Spleen (tissue), 11 donors: ENCODE measurements around the gene TNPO2. TPM values are rescaled to one million over a fixed set of nuclear protein-coding genes. Genes with fewer than 3 reads are reported as not detected.

Source experiments
- DNase-seq: peaks from one replicate; pipeline ENCODE4 v3.0.0-alpha.2; 2020
- H3K27ac ChIP-seq, 8 donors: fragments of 200-600 bp; sonication (generic) in 7 of 8; 1 replicate in 4 of 8; 2 replicates in 4 of 8; pipeline versions ENCODE4 v1.5.0 to v1.8.0; 2016 to 2021; ENCODE audit warnings: inconsistent platforms in 4 of 8, mild to moderate bottlenecking in 4 of 8, moderate library complexity in 1 of 8
- H3K27me3 ChIP-seq, 7 donors: fragments of 200-600 bp; sonication (generic) in 6 of 7; replicated peaks in 1 of 7; 1 replicate in 4 of 7; 2 replicates in 3 of 7; pipeline versions ENCODE4 v1.5.0 to v1.8.0; 2016 to 2021; ENCODE audit warnings: inconsistent platforms in 3 of 7, mild to moderate bottlenecking in 1 of 7
- H3K36me3 ChIP-seq, 6 donors: fragments of 200-600 bp; sonication (generic) in 5 of 6; 1 replicate in 4 of 6; 2 replicates in 2 of 6; pipeline versions ENCODE4 v1.5.0 to v1.8.0; 2016 to 2021; ENCODE audit warnings: inconsistent platforms in 2 of 6
- H3K4me1 ChIP-seq, 6 donors: fragments of 200-600 bp; sonication (generic) in 5 of 6; 1 replicate in 3 of 6; 2 replicates in 3 of 6; pipeline versions ENCODE4 v1.5.0 to v1.8.0; 2016 to 2021; ENCODE audit warnings: inconsistent platforms in 3 of 6
- H3K4me3 ChIP-seq, 8 donors: fragments of 200-600 bp; sonication (generic) in 7 of 8; 1 replicate in 4 of 8; 2 replicates in 4 of 8; pipeline versions ENCODE4 v1.5.0 to v1.8.0; 2016 to 2021; ENCODE audit warnings: inconsistent platforms in 4 of 8, mild to moderate bottlenecking in 4 of 8, moderate library complexity in 2 of 8
- H3K9me3 ChIP-seq, 8 donors: fragments of 200-600 bp; sonication (generic) in 7 of 8; 1 replicate in 4 of 8; 2 replicates in 4 of 8; pipeline versions ENCODE4 v1.5.0 to v1.8.0; 2016 to 2021; ENCODE audit warnings: inconsistent platforms in 4 of 8
- POLR2A ChIP-seq, 3 donors: fragments of 450-650 bp; IDR thresholded peaks; one replicate each; pipeline ENCODE4 v1.5.1; 2017; ENCODE audit warnings: antibody characterized with exemption in 3 of 3, mild to moderate bottlenecking in 1 of 3
- POLR2AphosphoS5 ChIP-seq, 3 donors: sonication (generic); formaldehyde crosslinking; IDR thresholded peaks; one replicate each; pipeline ENCODE4 v1.5.1; 2017; ENCODE audit warnings: antibody characterized with exemption in 3 of 3
- WGBS, 5 donors: extraction: QIAGEN DNeasy Blood & Tissue Kit in 3 of 5; methylation state at CpG; one replicate each; pipeline versions ENCODE4 v1.1.5 to v1.1.7; 2013 to 2018; 5-methylcytosine and 5-hydroxymethylcytosine counted together
- intact Hi-C: fragments of 100-400 bp; cut with DNase I; formaldehyde crosslinking; loops from one replicate; pipeline ENCODE4 v1.15.0; 2023; ENCODE audit warnings: low total_unique reads
- polyA plus RNA-seq, 3 donors: library from polyadenylated mRNA; stranded (reverse); fragments of 200-250 nt; gene quantifications; one replicate each; pipeline ENCODE4 v1.2.1, GENCODE V29; 2013
- total RNA-seq, 7 donors: library from RNA; depleted of rRNA in 3 of 7; stranded (reverse); fragments of >200 nt in 3 of 7; fragmentation: NEBNext Ultra II Directional in 4 of 7; extraction: Animal tissue kit (Norgen Biotek cat#: 25700) in 4 of 7; gene quantifications; one replicate each; pipeline versions ENCODE4 v1.1.0 to v1.2.1, GENCODE V29; 2016 to 2021
- TF ChIP-seq, protein P1 (sequence below), 11 experiments: fragments of 200-600 bp in 7 of 11; fragments of 450-650 bp in 4 of 11; sonication (generic) in 4 of 11; IDR thresholded peaks in 8 of 11; conservative IDR thresholded peaks in 3 of 11; 1 replicate in 7 of 11; 2 replicates in 4 of 11; pipeline versions ENCODE4 v1.4.0 to v1.8.0; 2016 to 2021; ENCODE audit warnings: antibody characterized with exemption in 11 of 11, inconsistent platforms in 4 of 11, mild to moderate bottlenecking in 1 of 11
- donor health status: healthy with polysubstance abuse.
- donor health status: DM: no; HTN: no; CAD: no; lungs with moderate emphysema.
- donor health status: DM: no; HTN: no; CAD: no.
- donor health status: Bipolar disorder and iron deficiency.
- donor health status: healthy.
- donor health status: DM: no; HTN: no; CAD: no.
- donor health status: DM: yes; HTN: yes; CAD: no.

TNPO2 gene
- total and polyA plus RNA-seq, 10 donors: 15.8 to 83.6 (median 50.6) TPM

- H3K36me3 ChIP-seq: peaks cover 0 to 53% (median 13%) of the 10 kb centered on the region in 6 donors
- no peaks in the 10 kb centered on the region for H3K27me3 ChIP-seq
- TF ChIP-seq POLR2AphosphoS5 (IDR thresholded peaks at IDR 0.05) (no peak), POLR2A (IDR thresholded peaks at IDR 0.05) (no peak)
- TF ChIP-seq, protein P1, sequence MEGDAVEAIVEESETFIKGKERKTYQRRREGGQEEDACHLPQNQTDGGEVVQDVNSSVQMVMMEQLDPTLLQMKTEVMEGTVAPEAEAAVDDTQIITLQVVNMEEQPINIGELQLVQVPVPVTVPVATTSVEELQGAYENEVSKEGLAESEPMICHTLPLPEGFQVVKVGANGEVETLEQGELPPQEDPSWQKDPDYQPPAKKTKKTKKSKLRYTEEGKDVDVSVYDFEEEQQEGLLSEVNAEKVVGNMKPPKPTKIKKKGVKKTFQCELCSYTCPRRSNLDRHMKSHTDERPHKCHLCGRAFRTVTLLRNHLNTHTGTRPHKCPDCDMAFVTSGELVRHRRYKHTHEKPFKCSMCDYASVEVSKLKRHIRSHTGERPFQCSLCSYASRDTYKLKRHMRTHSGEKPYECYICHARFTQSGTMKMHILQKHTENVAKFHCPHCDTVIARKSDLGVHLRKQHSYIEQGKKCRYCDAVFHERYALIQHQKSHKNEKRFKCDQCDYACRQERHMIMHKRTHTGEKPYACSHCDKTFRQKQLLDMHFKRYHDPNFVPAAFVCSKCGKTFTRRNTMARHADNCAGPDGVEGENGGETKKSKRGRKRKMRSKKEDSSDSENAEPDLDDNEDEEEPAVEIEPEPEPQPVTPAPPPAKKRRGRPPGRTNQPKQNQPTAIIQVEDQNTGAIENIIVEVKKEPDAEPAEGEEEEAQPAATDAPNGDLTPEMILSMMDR (IDR thresholded peaks at IDR 0.05 in 8 of 11, conservative IDR thresholded peaks at IDR 0.05 in 3 of 11): no peak
- no peak overlapping the region for H3K4me3 ChIP-seq
- 94 to 97% (median 95%) methylated on average over 13 to 15 of the region's 15 CpGs for WGBS, 5 donors
- no peak overlapping the region for H3K27ac ChIP-seq
- intact Hi-C loops: no loop called here
- H3K9me3 ChIP-seq: peaks cover 0 to 4% (median 0%) of the 10 kb centered on the region in 8 donors
- DNase-seq: no peak
- peaks cover 0 to 10% (median 3%) of the 10 kb centered on the region in 6 donors for H3K4me1 ChIP-seq
Measured at GRCh38 chr19:12767666-12768065, 43.9 kb upstream of the TNPO2 start.

GRCh38 chr19:12767150-12767549 lies 43.4 kb upstream of the TNPO2 start:
- no peak for DNase-seq
- H3K9me3 ChIP-seq: peaks cover 0 to 4% (median 0%) of the 10 kb centered on the region in 8 donors
- no peak overlapping the region for H3K27ac ChIP-seq
- H3K27me3 ChIP-seq: no peaks in the 10 kb centered on the region
- H3K4me3 ChIP-seq: no peak overlapping the region
- peaks cover 0 to 10% (median 3%) of the 10 kb centered on the region in 6 donors for H3K4me1 ChIP-seq
- WGBS, 5 donors: 92 to 99% (median 95%) methylated on average over 10 to 11 of the region's 11 CpGs
- peaks cover 0 to 56% (median 13%) of the 10 kb centered on the region in 6 donors for H3K36me3 ChIP-seq
- intact Hi-C loops: no loop called here
- TF ChIP-seq POLR2A (IDR thresholded peaks at IDR 0.05): no peak
- TF ChIP-seq POLR2AphosphoS5 (IDR thresholded peaks at IDR 0.05): no peak
- TF ChIP-seq, protein P1 (IDR thresholded peaks at IDR 0.05 in 8 of 11, conservative IDR thresholded peaks at IDR 0.05 in 3 of 11): no peak

DNA sequence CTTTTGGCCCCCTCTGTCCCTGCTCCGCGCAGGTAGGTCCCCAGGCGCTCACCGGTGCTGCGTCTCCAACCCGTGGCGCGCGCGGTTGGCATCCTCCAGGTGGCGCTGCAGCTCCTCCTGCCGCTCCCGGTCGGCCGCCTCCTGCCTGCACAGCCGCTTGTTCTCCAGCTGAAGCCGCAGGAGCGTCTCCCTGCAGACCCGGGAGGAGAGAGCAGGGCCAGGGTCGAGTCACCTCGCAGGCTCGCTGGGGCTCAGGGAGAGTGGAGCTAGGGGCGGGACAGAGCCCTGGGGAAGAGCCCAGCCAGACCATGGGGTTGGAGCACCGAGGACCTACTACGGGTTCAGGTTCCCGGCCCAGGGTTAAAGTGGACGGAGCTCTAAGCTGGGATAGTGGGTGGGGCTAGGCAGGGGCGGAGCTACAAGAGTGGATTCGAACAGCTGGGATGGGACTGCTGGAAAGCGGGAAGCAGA lies 42.4 kb upstream of the TNPO2 start:
- H3K27me3 ChIP-seq: no peaks in the 10 kb centered on the region
- H3K27ac ChIP-seq: peak overlapping the region in 4 of 8 donors; percentile 32 to 57 (median 48)
- 5 to 84% (median 47%) methylated on average over 26 to 30 of the region's 30 CpGs for WGBS, 5 donors
- H3K36me3 ChIP-seq: peaks cover 0 to 56% (median 13%) of the 10 kb centered on the region in 6 donors
- peaks cover 0 to 10% (median 3%) of the 10 kb centered on the region in 6 donors for H3K4me1 ChIP-seq
- intact Hi-C loops: no loop called here
- TF ChIP-seq, protein P1 (IDR thresholded peaks at IDR 0.05 in 8 of 11, conservative IDR thresholded peaks at IDR 0.05 in 3 of 11): peak in 10 of 11 experiments; percentile 59 to 96 (median 84)
- TF ChIP-seq POLR2AphosphoS5 (IDR thresholded peaks at IDR 0.05) (peak; percentile 56 to 78 (median 75)), POLR2A (IDR thresholded peaks at IDR 0.05) (peak in 1 of 3 donors; percentile 3)
- peaks cover 0 to 4% (median 0%) of the 10 kb centered on the region in 8 donors for H3K9me3 ChIP-seq
- peak overlapping the region in 5 of 8 donors; percentile 7 to 69 (median 28) for H3K4me3 ChIP-seq
- peak; percentile 93 for DNase-seq

DNA sequence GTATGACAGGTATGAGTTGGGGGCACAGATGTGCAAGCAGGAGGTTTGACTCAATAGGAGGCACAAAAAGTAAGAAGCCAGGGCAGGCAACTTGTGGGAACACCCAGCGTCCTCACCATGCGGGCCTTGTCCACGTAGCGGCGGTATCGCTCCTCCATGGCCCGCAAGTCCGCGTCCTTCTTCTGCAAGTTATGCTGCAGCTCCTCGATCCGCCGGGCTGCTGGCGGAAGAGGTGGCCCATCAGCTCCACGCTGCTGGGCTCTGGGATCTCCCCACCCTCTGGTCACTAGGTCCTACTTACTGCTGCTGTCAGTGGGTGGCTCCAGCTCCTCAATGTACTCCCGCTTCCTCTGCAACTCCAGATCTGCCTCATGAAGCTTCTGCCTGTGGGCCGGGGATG lies 41.0 kb upstream of the TNPO2 start:
- no peak overlapping the region for H3K27ac ChIP-seq
- peaks cover 0 to 4% (median 0%) of the 10 kb centered on the region in 8 donors for H3K9me3 ChIP-seq
- intact Hi-C loops: loop anchor here (5.0 kb wide), 2 partner anchors 33 to 83 kb away; no protein-coding TSS in a partner anchor
- peaks cover 0 to 17% (median 8%) of the 10 kb centered on the region in 6 donors for H3K4me1 ChIP-seq
- H3K36me3 ChIP-seq: peaks cover 0 to 50% (median 13%) of the 10 kb centered on the region in 6 donors
- DNase-seq: no peak
- no peak overlapping the region for H3K4me3 ChIP-seq
- no peaks in the 10 kb centered on the region for H3K27me3 ChIP-seq
- TF ChIP-seq POLR2AphosphoS5 (IDR thresholded peaks at IDR 0.05) (no peak), POLR2A (IDR thresholded peaks at IDR 0.05) (no peak)
- TF ChIP-seq, protein P1 (IDR thresholded peaks at IDR 0.05 in 8 of 11, conservative IDR thresholded peaks at IDR 0.05 in 3 of 11): no peak
- WGBS, 5 donors: 88 to 98% (median 96%) methylated on average over 15 to 16 of the region's 16 CpGs
